Right lobe of liver (tissue), 6 donors: ENCODE data around the gene ECHDC3. TPM values are rescaled to one million over a fixed set of nuclear protein-coding genes. Genes with fewer than 3 reads are reported as not detected.

Experiments used
- ATAC-seq, 4 donors: fragments of 200-7000 bp; cut with Tn5 transposase; one replicate each; pipeline ENCODE4 v1.9.1; 2020; ENCODE audit warnings: mild to moderate bottlenecking in 4 of 4, moderate library complexity in 4 of 4
- DNase-seq, 3 donors: peaks; one replicate each; pipeline ENCODE4 v3.0.0-alpha.2; 2020
- H3K27ac ChIP-seq, 3 donors: fragments of 200-600 bp; one replicate each; pipeline ENCODE4 v1.8.0; 2022
- H3K27me3 ChIP-seq, 2 donors: fragments of 200-600 bp; one replicate each; pipeline ENCODE4 v1.8.0; 2022
- H3K36me3 ChIP-seq, 4 donors: fragments of 200-600 bp; sonication (generic) in 1 of 4; one replicate each; pipeline versions ENCODE4 v1.5.1 to v1.8.0; 2017 to 2022; ENCODE audit warnings: control low read depth in 1 of 4
- H3K4me1 ChIP-seq, 4 donors: fragments of 200-600 bp; sonication (generic) in 1 of 4; one replicate each; pipeline versions ENCODE4 v1.5.1 to v1.8.0; 2017 to 2022; ENCODE audit warnings: control low read depth in 1 of 4
- H3K4me3 ChIP-seq, 3 donors: fragments of 200-600 bp; one replicate each; pipeline ENCODE4 v1.8.0; 2022
- H3K9me3 ChIP-seq, 4 donors: fragments of 200-600 bp; sonication (generic) in 1 of 4; one replicate each; pipeline versions ENCODE4 v1.5.1 to v1.8.0; 2017 to 2022; ENCODE audit warnings: control low read depth in 1 of 4
- POLR2A ChIP-seq: fragments of 450-650 bp; IDR thresholded peaks from one replicate; pipeline ENCODE4 v1.6.1; 2017; ENCODE audit warnings: antibody characterized with exemption, mild to moderate bottlenecking
- WGBS: methylation state at CpG from one replicate; pipeline ENCODE4 v1.1.6; 2018; ENCODE audit warnings: low coverage, low lambda C conversion rate; ENCODE audit not compliant: insufficient coverage; ENCODE audit errors: missing lambda C conversion rate; 5-methylcytosine and 5-hydroxymethylcytosine counted together
- intact Hi-C, 2 donors: fragments of 100-400 bp; cut with DNase I; formaldehyde crosslinking; loops; one replicate each; pipeline versions ENCODE4 v1.11.2 to v1.14.1; 2022
- total RNA-seq, 6 experiments: library from RNA; depleted of rRNA in 2 of 6; stranded (reverse); fragments of >200 nt in 2 of 6; fragmentation: NEBNext Ultra II Directional in 3 of 6; extraction: Animal tissue kit (Norgen Biotek cat#: 25700) in 3 of 6; gene quantifications; one replicate each; pipeline versions ENCODE4 v1.1.0 to v1.2.4, GENCODE V29; 2016 to 2023
- TF ChIP-seq, protein P1 (sequence below), 4 donors: fragments of 200-600 bp in 3 of 4; fragments of 450-650 bp in 1 of 4; IDR thresholded peaks; one replicate each; pipeline versions ENCODE4 v1.5.1 to v1.8.0; 2016 to 2022; ENCODE audit warnings: antibody characterized with exemption in 4 of 4, mild to moderate bottlenecking in 2 of 4
- donor health status: DM: no; HTN: yes; CAD: no.
- donor health status: DM: no; HTN: no; CAD: no.
- donor health status: DM: no; HTN: no; CAD: no.
- donor health status: DM: no; HTN: yes; CAD: no.
- donor health status: DM: no; HTN: yes; CAD: no.

The ECHDC3 gene
- total RNA-seq, 6 experiments from 2014 or later: 85.0 to 304 (median 130) TPM

DNA sequence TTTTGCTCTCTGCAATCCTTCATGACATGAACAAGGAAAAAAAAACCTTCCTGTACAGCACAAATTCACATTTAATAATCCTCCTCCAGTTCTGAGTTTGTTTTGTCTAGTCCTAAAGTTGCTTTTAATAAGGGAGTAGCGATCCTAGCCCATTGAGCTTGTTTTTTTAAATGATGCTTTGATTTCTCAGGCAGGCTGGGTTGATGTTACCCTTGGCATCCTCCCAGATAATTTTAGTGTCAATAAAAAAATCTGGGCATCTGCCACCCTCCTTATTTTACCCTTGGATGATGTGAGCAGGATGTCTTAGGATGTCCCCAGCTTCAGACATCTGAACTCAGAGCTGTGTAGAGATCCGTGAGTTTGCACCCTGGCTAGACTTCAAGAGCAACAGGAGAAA lies 47.1 kb downstream of the ECHDC3 start:
- no peaks in the 10 kb centered on the region for H3K36me3 ChIP-seq
- peaks cover 0 to 11% (median 3%) of the 10 kb centered on the region in 4 donors for H3K4me1 ChIP-seq
- intact Hi-C loops: no loop called here
- no peak overlapping the region for H3K27ac ChIP-seq
- H3K9me3 ChIP-seq: no peaks in the 10 kb centered on the region
- H3K27me3 ChIP-seq: no peaks in the 10 kb centered on the region
- 77% methylated on average over 2 of the region's 2 CpGs for WGBS
- H3K4me3 ChIP-seq: no peak overlapping the region
- no peak for TF ChIP-seq POLR2A
- TF ChIP-seq, protein P1, sequence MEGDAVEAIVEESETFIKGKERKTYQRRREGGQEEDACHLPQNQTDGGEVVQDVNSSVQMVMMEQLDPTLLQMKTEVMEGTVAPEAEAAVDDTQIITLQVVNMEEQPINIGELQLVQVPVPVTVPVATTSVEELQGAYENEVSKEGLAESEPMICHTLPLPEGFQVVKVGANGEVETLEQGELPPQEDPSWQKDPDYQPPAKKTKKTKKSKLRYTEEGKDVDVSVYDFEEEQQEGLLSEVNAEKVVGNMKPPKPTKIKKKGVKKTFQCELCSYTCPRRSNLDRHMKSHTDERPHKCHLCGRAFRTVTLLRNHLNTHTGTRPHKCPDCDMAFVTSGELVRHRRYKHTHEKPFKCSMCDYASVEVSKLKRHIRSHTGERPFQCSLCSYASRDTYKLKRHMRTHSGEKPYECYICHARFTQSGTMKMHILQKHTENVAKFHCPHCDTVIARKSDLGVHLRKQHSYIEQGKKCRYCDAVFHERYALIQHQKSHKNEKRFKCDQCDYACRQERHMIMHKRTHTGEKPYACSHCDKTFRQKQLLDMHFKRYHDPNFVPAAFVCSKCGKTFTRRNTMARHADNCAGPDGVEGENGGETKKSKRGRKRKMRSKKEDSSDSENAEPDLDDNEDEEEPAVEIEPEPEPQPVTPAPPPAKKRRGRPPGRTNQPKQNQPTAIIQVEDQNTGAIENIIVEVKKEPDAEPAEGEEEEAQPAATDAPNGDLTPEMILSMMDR (IDR thresholded peaks at IDR 0.05): no peak
- DNase-seq: no peak
- ATAC-seq: no peak

DNA sequence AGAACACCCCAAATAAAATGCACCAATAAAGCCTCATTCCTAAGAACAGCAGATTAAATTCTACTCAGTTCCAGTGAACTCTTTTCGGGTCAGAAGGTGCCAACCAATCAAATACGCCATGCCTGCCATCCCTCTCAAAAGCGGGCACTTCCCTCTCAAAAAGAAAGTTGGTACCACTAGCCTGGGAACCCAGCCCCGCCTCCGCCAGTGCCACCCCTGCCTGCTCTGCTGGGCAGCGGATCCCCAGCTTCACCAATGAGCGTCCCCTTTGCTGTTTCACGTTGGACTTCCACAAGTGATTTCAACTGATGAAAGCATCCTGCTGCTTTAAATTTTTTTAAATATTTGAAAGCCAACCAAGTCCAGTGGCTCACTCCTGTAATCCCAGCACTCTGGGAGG lies 47.8 kb downstream of the ECHDC3 start:
- Histone ChIP-seq H3K4me3 (no peak overlapping the region), H3K4me1 (peaks cover 0 to 15% (median 4%) of the 10 kb centered on the region in 4 donors), H3K36me3 (no peaks in the 10 kb centered on the region), H3K27ac (no peak overlapping the region), H3K9me3 (no peaks in the 10 kb centered on the region), H3K27me3 (no peaks in the 10 kb centered on the region)
- 87% methylated on average over 8 of the region's 8 CpGs for WGBS
- intact Hi-C loops: loop anchor here in 1 of 2 donors (10.0 kb wide), 1 partner anchor 195 kb away; no protein-coding TSS in a partner anchor
- TF ChIP-seq POLR2A: no peak
- TF ChIP-seq, protein P1 (IDR thresholded peaks at IDR 0.05): no peak
- DNase-seq: no peak
- ATAC-seq: no peak

DNA sequence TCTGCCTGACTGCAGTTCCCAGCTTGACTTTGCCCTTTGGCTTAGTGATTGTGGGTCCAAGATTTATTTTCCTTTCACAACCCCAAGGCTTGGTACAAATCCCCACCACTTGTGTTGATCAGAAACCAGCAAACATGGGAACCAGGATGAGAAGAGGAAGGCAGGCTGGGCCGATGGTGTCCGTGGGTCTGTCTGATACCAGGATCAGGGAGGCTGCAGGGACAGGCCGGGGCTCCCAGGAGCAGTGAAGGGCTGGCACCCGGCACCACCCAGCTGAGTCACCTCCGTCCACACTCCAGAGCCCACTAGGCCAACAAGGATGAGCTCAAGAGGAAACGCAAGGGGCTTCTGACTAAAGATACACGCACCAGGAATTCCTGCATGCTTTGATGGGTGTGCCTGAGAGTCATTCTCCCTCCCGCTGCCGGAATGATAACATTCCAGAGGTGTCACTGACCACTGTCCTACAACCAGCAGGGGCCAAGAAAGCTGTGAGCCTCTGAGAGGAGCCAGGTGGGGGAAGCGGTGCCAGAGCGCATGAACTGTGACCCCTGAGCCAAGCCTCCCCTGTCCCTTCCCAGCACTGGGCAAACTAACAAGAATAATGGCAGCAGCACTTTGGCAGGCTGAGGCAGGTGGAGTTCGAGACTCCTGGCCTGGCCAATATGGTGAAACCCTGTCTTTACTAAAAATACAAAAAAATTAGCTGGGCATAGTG lies 51.7 kb downstream of the ECHDC3 start:
- H3K36me3 ChIP-seq: no peaks in the 10 kb centered on the region
- peak; percentile 91 to 95 (median 94) for ATAC-seq
- intact Hi-C loops: loop anchor here in 1 of 2 donors (10.0 kb wide), 1 partner anchor 191 kb away; no protein-coding TSS in a partner anchor
- H3K27ac ChIP-seq: peak overlapping the region; percentile 18 to 70 (median 63)
- H3K4me3 ChIP-seq: no peak overlapping the region
- TF ChIP-seq, protein P1 (IDR thresholded peaks at IDR 0.05): peak in 1 of 4 donors; percentile 21
- no peak for TF ChIP-seq POLR2A
- 28% methylated on average over 6 of the region's 12 CpGs for WGBS
- no peaks in the 10 kb centered on the region for H3K9me3 ChIP-seq
- H3K27me3 ChIP-seq: no peaks in the 10 kb centered on the region
- H3K4me1 ChIP-seq: peaks cover 0 to 15% (median 4%) of the 10 kb centered on the region in 4 donors
- DNase-seq: peak; percentile 75 to 91 (median 87)

DNA sequence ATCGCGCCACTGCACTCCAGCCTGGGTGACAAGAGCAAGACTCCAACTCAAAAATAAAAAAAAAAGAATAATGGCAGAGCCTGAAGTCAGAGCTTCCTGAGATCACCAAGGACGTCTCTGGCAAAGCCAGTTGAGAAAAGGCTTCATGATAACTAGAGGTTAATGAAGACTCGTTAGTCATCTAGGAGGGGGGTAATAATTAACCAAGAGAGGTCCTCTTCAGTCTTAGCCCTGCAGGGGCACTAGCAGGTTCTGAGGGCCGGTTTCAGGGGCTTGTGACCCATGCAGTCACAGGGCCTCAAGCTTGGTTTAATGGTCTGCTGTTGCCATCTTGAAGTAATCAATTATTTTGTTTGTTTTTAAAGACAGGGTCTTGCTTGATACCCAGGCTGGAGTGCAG lies 52.4 kb downstream of the ECHDC3 start:
- TF ChIP-seq POLR2A: no peak
- TF ChIP-seq, protein P1 (IDR thresholded peaks at IDR 0.05): no peak
- H3K4me3 ChIP-seq: no peak overlapping the region
- no peaks in the 10 kb centered on the region for H3K27me3 ChIP-seq
- no peak for ATAC-seq
- no peaks in the 10 kb centered on the region for H3K9me3 ChIP-seq
- peaks cover 0 to 15% (median 4%) of the 10 kb centered on the region in 4 donors for H3K4me1 ChIP-seq
- H3K27ac ChIP-seq: peak overlapping the region in 2 of 3 donors; percentile 18 to 70
- no peak for DNase-seq
- 83% methylated on average over 4 of the region's 5 CpGs for WGBS
- H3K36me3 ChIP-seq: no peaks in the 10 kb centered on the region
- intact Hi-C loops: loop anchor here in 1 of 2 donors (10.0 kb wide), 1 partner anchor 190 kb away; no protein-coding TSS in a partner anchor
